ENCODE results near the gene SORBS1.

Gene SORBS1

GRCh38 chr10:95533590-95533989 is 27.6 kb downstream of the SORBS1 start:
- no peaks in the 10 kb centered on the region for H3K36me3 ChIP-seq (ENCODE audit: control insufficient read depth in 1 of 2, insufficient read depth in 2 of 2, low read length in 2 of 2)
- no peak overlapping the region for H3K27ac ChIP-seq (ENCODE audit: low read depth, low read length)
- no peaks in the 10 kb centered on the region for H3K9me3 ChIP-seq (ENCODE audit: control insufficient read depth in 1 of 2, low read length in 2 of 2)
- H3K9ac ChIP-seq (ENCODE audit: low read depth in 1 of 2, low read length in 2 of 2), result no peak overlapping the region
- no peak overlapping the region for H3K4me3 ChIP-seq (ENCODE audit: low read depth in 1 of 2, low read length in 2 of 2)
- H3K4me1 ChIP-seq (ENCODE audit: control insufficient read depth in 1 of 2, insufficient read depth in 2 of 2, low read length in 2 of 2), result peaks cover 5 to 9% of the 10 kb centered on the region in 2 donors
- H3K27me3 ChIP-seq (ENCODE audit: control insufficient read depth in 1 of 2, insufficient read depth in 2 of 2, low read length in 2 of 2), result no peaks in the 10 kb centered on the region

- Histone ChIP-seq H3K9me3 (ENCODE audit: control insufficient read depth in 1 of 2, low read length in 2 of 2) (no peaks in the 10 kb centered on the region), H3K9ac (ENCODE audit: low read depth in 1 of 2, low read length in 2 of 2) (no peak overlapping the region), H3K4me1 (ENCODE audit: control insufficient read depth in 1 of 2, insufficient read depth in 2 of 2, low read length in 2 of 2) (peaks cover 5 to 9% of the 10 kb centered on the region in 2 donors), H3K27me3 (ENCODE audit: control insufficient read depth in 1 of 2, insufficient read depth in 2 of 2, low read length in 2 of 2) (no peaks in the 10 kb centered on the region), H3K4me3 (ENCODE audit: low read depth in 1 of 2, low read length in 2 of 2) (no peak overlapping the region), H3K36me3 (ENCODE audit: control insufficient read depth in 1 of 2, insufficient read depth in 2 of 2, low read length in 2 of 2) (no peaks in the 10 kb centered on the region), H3K27ac (ENCODE audit: low read depth, low read length) (no peak overlapping the region)
These were observed 28.6 kb downstream of the SORBS1 start for GRCh38 chr10:95532536-95532935.

- Histone ChIP-seq H3K4me1 (ENCODE audit: control insufficient read depth in 1 of 2, insufficient read depth in 2 of 2, low read length in 2 of 2) (peaks cover 5 to 9% of the 10 kb centered on the region in 2 donors), H3K9ac (ENCODE audit: low read depth in 1 of 2, low read length in 2 of 2) (no peak overlapping the region), H3K27me3 (ENCODE audit: control insufficient read depth in 1 of 2, insufficient read depth in 2 of 2, low read length in 2 of 2) (no peaks in the 10 kb centered on the region), H3K27ac (ENCODE audit: low read depth, low read length) (no peak overlapping the region), H3K9me3 (ENCODE audit: control insufficient read depth in 1 of 2, low read length in 2 of 2) (no peaks in the 10 kb centered on the region), H3K36me3 (ENCODE audit: control insufficient read depth in 1 of 2, insufficient read depth in 2 of 2, low read length in 2 of 2) (no peaks in the 10 kb centered on the region), H3K4me3 (ENCODE audit: low read depth in 1 of 2, low read length in 2 of 2) (no peak overlapping the region)
These were observed 29.2 kb downstream of the SORBS1 start for GRCh38 chr10:95531994-95532399.

GRCh38 chr10:95531058-95531809 is 29.9 kb downstream of the SORBS1 start:
- Histone ChIP-seq H3K9me3 (ENCODE audit: control insufficient read depth in 1 of 2, low read length in 2 of 2) (no peaks in the 10 kb centered on the region), H3K36me3 (ENCODE audit: control insufficient read depth in 1 of 2, insufficient read depth in 2 of 2, low read length in 2 of 2) (no peaks in the 10 kb centered on the region), H3K9ac (ENCODE audit: low read depth in 1 of 2, low read length in 2 of 2) (no peak overlapping the region), H3K4me3 (ENCODE audit: low read depth in 1 of 2, low read length in 2 of 2) (no peak overlapping the region), H3K27ac (ENCODE audit: low read depth, low read length) (no peak overlapping the region), H3K4me1 (ENCODE audit: control insufficient read depth in 1 of 2, insufficient read depth in 2 of 2, low read length in 2 of 2) (peaks cover 7 to 10% of the 10 kb centered on the region in 2 donors), H3K27me3 (ENCODE audit: control insufficient read depth in 1 of 2, insufficient read depth in 2 of 2, low read length in 2 of 2) (no peaks in the 10 kb centered on the region)

DNA sequence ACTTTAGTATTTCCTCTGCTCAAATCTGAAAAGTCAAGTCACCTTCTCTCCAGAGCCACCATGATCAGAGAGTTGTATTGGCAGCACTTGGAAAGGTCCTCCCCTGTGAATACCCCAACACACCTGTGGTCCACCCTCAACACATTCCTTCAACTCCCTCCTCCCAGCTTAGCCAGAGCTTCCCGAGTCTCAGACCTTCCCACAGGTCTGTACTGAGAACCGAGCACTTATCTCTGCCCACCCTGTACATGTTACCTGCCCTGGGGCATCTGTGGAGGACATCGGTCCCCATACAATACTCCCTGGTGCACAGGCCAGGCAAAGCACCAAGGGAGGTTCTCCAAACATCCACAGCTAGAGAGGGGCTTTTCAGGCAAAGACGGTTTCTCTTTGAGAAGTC is 30.6 kb downstream of the SORBS1 start:
- H3K36me3 ChIP-seq (ENCODE audit: control insufficient read depth in 1 of 2, insufficient read depth in 2 of 2, low read length in 2 of 2), result no peaks in the 10 kb centered on the region
- H3K9ac ChIP-seq (ENCODE audit: low read depth in 1 of 2, low read length in 2 of 2), result no peak overlapping the region
- H3K4me1 ChIP-seq (ENCODE audit: control insufficient read depth in 1 of 2, insufficient read depth in 2 of 2, low read length in 2 of 2), result peaks cover 11 to 15% of the 10 kb centered on the region in 2 donors
- no peak overlapping the region for H3K4me3 ChIP-seq (ENCODE audit: low read depth in 1 of 2, low read length in 2 of 2)
- H3K9me3 ChIP-seq (ENCODE audit: control insufficient read depth in 1 of 2, low read length in 2 of 2), result no peaks in the 10 kb centered on the region
- H3K27ac ChIP-seq (ENCODE audit: low read depth, low read length), result no peak overlapping the region
- no peaks in the 10 kb centered on the region for H3K27me3 ChIP-seq (ENCODE audit: control insufficient read depth in 1 of 2, insufficient read depth in 2 of 2, low read length in 2 of 2)

GRCh38 chr10:95530029-95530428 is 31.1 kb downstream of the SORBS1 start:
- Histone ChIP-seq H3K27me3 (ENCODE audit: control insufficient read depth in 1 of 2, insufficient read depth in 2 of 2, low read length in 2 of 2) (no peaks in the 10 kb centered on the region), H3K4me1 (ENCODE audit: control insufficient read depth in 1 of 2, insufficient read depth in 2 of 2, low read length in 2 of 2) (peaks cover 11 to 15% of the 10 kb centered on the region in 2 donors), H3K9me3 (ENCODE audit: control insufficient read depth in 1 of 2, low read length in 2 of 2) (no peaks in the 10 kb centered on the region), H3K27ac (ENCODE audit: low read depth, low read length) (no peak overlapping the region), H3K36me3 (ENCODE audit: control insufficient read depth in 1 of 2, insufficient read depth in 2 of 2, low read length in 2 of 2) (no peaks in the 10 kb centered on the region), H3K9ac (ENCODE audit: low read depth in 1 of 2, low read length in 2 of 2) (no peak overlapping the region), H3K4me3 (ENCODE audit: low read depth in 1 of 2, low read length in 2 of 2) (no peak overlapping the region)

GRCh38 chr10:95526044-95526443 is 35.1 kb downstream of the SORBS1 start:
- Histone ChIP-seq H3K9me3 (ENCODE audit: control insufficient read depth in 1 of 2, low read length in 2 of 2) (no peaks in the 10 kb centered on the region), H3K36me3 (ENCODE audit: control insufficient read depth in 1 of 2, insufficient read depth in 2 of 2, low read length in 2 of 2) (no peaks in the 10 kb centered on the region), H3K9ac (ENCODE audit: low read depth in 1 of 2, low read length in 2 of 2) (no peak overlapping the region), H3K27me3 (ENCODE audit: control insufficient read depth in 1 of 2, insufficient read depth in 2 of 2, low read length in 2 of 2) (no peaks in the 10 kb centered on the region), H3K4me3 (ENCODE audit: low read depth in 1 of 2, low read length in 2 of 2) (no peak overlapping the region), H3K27ac (ENCODE audit: low read depth, low read length) (no peak overlapping the region), H3K4me1 (ENCODE audit: control insufficient read depth in 1 of 2, insufficient read depth in 2 of 2, low read length in 2 of 2) (peaks cover 11 to 15% of the 10 kb centered on the region in 2 donors)

DNA sequence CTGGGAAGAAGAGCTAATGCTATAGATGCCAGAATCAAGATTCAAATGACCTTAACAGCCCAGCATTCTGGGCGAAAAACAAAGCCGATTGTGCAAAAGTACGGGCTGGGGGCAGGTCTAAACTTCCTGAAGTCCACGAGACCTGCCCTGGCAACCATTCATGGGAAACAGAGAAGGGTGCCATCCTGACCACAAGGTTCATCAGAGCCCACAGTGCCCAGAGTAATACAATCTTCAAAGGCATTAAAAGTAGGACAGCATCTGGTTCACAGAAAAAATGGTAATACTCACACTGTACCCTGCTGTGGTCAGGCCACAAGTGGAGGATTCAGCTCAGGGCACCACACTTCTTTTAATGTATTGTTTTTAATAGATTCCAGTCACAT is 36.1 kb downstream of the SORBS1 start:
- H3K27me3 ChIP-seq (ENCODE audit: control insufficient read depth in 1 of 2, insufficient read depth in 2 of 2, low read length in 2 of 2), result no peaks in the 10 kb centered on the region
- H3K27ac ChIP-seq (ENCODE audit: low read depth, low read length), result no peak overlapping the region
- H3K9ac ChIP-seq (ENCODE audit: low read depth in 1 of 2, low read length in 2 of 2), result no peak overlapping the region
- H3K36me3 ChIP-seq (ENCODE audit: control insufficient read depth in 1 of 2, insufficient read depth in 2 of 2, low read length in 2 of 2), result no peaks in the 10 kb centered on the region
- H3K9me3 ChIP-seq (ENCODE audit: control insufficient read depth in 1 of 2, low read length in 2 of 2), result no peaks in the 10 kb centered on the region
- peaks cover 6 to 11% of the 10 kb centered on the region in 2 donors for H3K4me1 ChIP-seq (ENCODE audit: control insufficient read depth in 1 of 2, insufficient read depth in 2 of 2, low read length in 2 of 2)
- no peak overlapping the region for H3K4me3 ChIP-seq (ENCODE audit: low read depth in 1 of 2, low read length in 2 of 2)

DNA sequence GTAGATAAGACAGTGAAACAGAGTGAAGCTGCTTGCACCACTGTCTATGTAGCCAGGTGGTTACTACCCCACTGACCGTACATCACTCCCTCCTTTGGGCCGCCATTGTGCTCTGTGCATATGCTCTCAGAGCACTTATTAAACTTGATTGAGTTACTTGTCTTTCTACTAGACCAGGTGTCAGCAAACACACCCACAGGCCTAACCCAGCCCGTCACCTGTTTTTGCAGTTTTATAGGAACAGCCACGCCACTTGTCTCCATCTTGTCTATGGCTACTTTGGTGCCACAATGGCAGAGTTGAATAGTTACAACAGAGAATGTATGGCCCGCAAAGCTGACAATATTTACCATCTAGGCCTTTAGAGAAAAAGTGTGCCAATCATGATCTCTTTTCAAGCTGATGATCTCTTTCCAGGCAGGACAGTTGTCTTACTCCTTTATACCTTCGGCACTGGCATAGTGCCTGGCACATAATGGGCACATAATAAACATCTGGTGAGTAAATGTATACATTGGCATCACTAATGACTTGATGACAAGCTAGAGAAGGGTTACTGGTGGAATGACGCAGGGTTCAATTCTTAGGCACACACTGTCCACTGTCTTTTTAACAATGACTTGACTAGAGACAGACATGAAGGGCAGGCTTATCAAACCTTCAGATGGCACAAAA is 36.7 kb downstream of the SORBS1 start:
- Histone ChIP-seq H3K27me3 (ENCODE audit: control insufficient read depth in 1 of 2, insufficient read depth in 2 of 2, low read length in 2 of 2) (no peaks in the 10 kb centered on the region), H3K9ac (ENCODE audit: low read depth in 1 of 2, low read length in 2 of 2) (no peak overlapping the region), H3K27ac (ENCODE audit: low read depth, low read length) (no peak overlapping the region), H3K36me3 (ENCODE audit: control insufficient read depth in 1 of 2, insufficient read depth in 2 of 2, low read length in 2 of 2) (no peaks in the 10 kb centered on the region), H3K9me3 (ENCODE audit: control insufficient read depth in 1 of 2, low read length in 2 of 2) (no peaks in the 10 kb centered on the region), H3K4me1 (ENCODE audit: control insufficient read depth in 1 of 2, insufficient read depth in 2 of 2, low read length in 2 of 2) (peaks cover 5 to 9% of the 10 kb centered on the region in 2 donors), H3K4me3 (ENCODE audit: low read depth in 1 of 2, low read length in 2 of 2) (no peak overlapping the region)

DNA sequence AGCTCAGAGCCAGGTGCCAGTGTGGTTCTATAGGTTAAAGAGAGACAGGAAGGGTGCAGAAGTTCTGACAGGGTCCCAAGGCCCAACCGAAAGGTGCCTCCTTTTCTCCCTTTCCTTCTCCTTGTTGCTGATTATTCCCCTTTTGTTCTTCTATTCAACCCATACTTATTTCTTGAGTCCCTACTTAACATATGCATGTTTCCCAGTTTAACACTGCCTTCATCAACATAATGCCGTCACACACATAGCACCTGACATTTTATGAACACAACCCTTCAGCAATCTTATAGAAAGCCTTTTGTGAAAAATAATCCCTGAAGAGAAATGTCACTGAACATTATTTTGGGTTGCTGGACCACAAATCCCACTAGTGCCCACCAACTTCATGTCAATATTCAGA is 39.1 kb downstream of the SORBS1 start:
- Histone ChIP-seq H3K27me3 (ENCODE audit: control insufficient read depth in 1 of 2, insufficient read depth in 2 of 2, low read length in 2 of 2) (no peaks in the 10 kb centered on the region), H3K36me3 (ENCODE audit: control insufficient read depth in 1 of 2, insufficient read depth in 2 of 2, low read length in 2 of 2) (no peaks in the 10 kb centered on the region), H3K27ac (ENCODE audit: low read depth, low read length) (no peak overlapping the region), H3K4me3 (ENCODE audit: low read depth in 1 of 2, low read length in 2 of 2) (no peak overlapping the region), H3K9ac (ENCODE audit: low read depth in 1 of 2, low read length in 2 of 2) (no peak overlapping the region), H3K4me1 (ENCODE audit: control insufficient read depth in 1 of 2, insufficient read depth in 2 of 2, low read length in 2 of 2) (peaks cover 11 to 25% of the 10 kb centered on the region in 2 donors), H3K9me3 (ENCODE audit: control insufficient read depth in 1 of 2, low read length in 2 of 2) (no peaks in the 10 kb centered on the region)
